ENCODE data around the gene TRIM71.

TRIM71 gene

GRCh38 chr3:32866533-32866932 lies 48.7 kb downstream of the TRIM71 start:
- no peak for DNase-seq (ENCODE audit: low spot score)

GRCh38 chr3:32867954-32868353 lies 50.2 kb downstream of the TRIM71 start:
- DNase-seq (ENCODE audit: low spot score) = no peak

GRCh38 chr3:32868719-32869512 lies 51.1 kb downstream of the TRIM71 start:
- DNase-seq (ENCODE audit: low spot score) = no peak

GRCh38 chr3:32869513-32870047 lies 51.8 kb downstream of the TRIM71 start:
- no peak for DNase-seq (ENCODE audit: low spot score)

GRCh38 chr3:32870373-32871095 lies 52.7 kb downstream of the TRIM71 start:
- no peak for DNase-seq (ENCODE audit: low spot score)

DNA sequence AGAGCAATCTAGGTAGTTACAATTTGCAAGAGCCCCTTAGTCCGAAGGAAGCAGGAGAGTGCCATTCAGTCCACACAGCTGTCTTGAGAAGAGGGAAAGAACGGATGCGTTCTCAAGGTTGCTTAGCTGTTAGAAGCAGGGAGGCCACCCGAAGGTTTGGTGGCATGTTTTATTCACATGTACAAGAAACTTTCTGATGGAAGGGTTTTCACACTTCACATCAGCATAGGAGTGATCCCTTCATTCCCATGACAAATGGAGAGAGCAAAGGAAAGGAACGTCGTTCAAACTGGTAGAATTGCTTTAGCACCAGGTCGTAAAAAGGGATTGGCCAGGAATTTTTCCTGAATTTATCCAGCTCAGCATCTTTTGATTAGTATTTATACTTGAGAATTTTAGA lies 53.5 kb downstream of the TRIM71 start:
- DNase-seq (ENCODE audit: low spot score) = no peak

- no peak for DNase-seq (ENCODE audit: low spot score)
Measured at GRCh38 chr3:32872487-32873382, 54.9 kb downstream of the TRIM71 start.

DNA sequence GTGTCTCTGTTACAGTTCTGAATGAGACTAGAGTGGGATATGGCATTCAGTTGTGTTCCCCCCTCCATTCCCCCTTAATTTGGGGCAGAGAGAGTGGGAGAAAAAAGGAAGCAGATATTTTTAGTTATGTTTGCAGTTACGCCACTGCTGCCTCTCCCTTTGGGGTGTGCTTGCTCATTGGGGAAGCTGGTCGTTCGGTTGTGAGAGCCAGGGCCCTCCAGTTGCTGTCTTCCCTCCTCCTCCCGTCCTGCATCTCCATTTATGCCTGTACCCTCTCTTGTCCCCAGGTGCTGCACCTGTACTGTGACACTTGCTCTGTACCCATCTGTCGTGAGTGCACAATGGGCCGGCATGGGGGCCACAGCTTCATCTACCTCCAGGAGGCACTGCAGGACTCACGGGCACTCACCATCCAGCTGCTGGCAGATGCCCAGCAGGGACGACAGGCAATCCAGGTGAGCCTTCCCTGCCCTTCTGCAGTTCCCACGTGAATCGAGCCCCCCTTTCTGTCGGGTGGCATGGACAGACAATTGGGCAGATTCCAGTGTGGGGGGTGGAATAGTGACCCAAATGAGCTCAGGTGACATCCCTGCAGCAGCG lies 55.8 kb downstream of the TRIM71 start:
- no peak for DNase-seq (ENCODE audit: low spot score)

DNA sequence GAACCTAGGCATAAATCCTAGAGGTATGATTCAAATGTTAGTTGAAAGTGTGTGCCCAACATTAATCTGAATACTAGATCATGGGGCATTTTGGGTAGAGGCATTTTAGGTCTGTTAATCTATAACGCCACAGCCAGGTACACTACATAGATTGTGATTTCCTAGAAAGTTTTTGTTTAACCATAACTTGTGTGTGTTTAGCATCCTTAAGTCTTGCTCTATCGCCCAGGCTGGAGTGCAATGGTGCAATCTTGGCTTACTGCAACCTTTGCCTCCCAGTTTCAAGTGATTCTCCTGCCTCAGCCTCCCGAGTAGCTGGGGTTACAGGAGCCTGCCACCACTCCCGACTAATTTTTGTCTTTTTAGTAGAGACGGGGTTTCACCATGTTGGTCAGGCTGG lies 59.1 kb downstream of the TRIM71 start:
- no peak for DNase-seq (ENCODE audit: low spot score)

DNA sequence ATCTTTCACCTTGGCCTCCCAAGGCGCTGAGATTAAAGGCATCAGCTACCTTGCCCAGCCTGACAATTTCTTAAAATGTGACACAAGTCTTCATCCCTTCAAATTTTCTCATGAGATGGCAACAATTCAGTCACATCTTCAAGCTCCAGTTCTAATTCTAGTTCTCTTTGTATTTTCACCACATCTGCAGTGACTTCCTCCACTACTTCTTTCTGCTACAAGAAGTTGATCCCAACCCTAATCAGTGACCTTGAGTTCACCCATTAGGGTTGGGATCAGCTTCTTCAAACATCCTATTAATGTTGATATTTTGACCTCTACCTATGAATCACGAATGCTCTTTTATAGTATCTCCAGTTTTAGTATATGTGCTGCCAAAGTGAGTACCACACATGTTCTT lies 59.8 kb downstream of the TRIM71 start:
- DNase-seq (ENCODE audit: low spot score) = no peak

DNA sequence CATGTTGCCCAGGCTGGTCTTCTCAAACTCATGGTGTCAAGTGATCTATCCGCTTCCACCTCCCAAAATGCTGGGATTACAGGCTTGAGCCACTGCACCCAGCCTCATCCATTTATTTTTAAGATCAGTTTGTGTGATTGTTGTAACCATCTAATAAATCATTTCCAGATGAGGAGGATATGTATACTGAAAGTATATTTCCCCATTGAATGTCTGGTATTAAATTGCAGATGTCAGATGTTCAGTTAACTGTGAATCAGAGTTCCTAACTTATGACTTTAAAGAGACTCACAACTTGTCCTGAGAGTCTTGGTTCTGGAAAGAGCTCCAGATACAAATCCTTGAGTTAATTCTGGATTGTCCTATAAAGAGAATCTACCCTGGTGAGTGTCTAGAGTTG lies 62.4 kb downstream of the TRIM71 start:
- DNase-seq (ENCODE audit: low spot score) = no peak

DNA sequence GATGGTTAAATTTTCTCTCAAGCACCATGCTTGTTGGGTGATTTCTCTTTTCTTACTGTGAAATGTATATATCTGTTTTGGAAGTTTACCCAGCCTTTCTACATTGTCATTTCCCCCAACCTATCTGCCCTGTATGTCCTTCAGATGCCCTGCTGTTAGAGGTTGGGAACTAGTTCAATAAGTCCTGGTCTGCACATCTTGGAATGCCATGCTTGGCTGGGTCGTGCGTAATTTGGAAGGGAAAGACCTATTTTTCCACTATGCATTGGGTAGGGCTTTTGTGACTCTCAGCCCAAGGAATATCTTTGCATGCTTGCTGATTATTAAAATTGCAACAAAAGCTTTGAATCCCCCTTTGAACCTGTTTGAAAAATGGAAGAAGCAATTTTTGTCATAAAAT lies 63.8 kb downstream of the TRIM71 start:
- DNase-seq (ENCODE audit: low spot score) = no peak

DNA sequence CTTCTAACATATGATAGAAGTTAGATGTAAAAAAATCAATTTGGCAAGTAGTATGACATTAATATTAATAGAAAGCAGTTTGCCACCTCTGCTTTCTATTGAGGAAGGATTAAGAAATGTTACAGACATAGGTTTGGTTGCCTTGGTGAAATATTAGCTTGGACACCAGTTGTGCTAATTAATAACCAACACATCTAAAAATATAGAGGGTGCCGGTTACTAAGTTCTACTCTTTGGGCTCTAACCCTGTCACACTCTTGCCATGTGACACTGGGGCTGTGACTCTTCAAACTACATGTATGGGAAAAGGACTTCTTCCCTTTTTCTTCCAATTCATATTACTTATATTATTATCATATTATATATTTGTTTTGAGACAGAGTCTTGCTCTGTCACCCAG lies 64.4 kb downstream of the TRIM71 start:
- DNase-seq (ENCODE audit: low spot score) = no peak

DNA sequence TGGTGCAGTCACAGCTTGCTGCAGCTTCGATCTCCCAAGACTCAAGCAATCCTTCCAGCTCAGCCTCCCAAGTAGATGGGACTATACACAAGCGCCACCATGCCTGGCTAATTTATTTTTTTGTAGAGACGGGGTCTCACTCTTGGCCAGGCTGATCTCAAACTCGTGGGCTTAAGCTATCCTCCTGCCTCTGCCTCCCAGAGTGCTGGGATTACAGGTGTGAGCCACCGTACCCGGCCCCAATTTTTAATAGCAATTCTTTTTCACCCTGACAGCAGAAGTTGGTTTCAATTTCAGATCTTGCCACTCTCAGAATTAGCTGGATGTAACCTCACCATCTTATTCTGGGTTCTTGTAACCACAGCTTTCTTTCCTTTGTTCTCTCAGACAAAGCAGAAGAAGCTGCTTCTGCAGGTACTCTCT lies 64.8 kb downstream of the TRIM71 start:
- no peak for DNase-seq (ENCODE audit: low spot score)

GRCh38 chr3:32883817-32884216 lies 66.0 kb downstream of the TRIM71 start:
- no peak for DNase-seq (ENCODE audit: low spot score)

- DNase-seq (ENCODE audit: low spot score) = no peak
Measured at GRCh38 chr3:32884591-32884990, 66.8 kb downstream of the TRIM71 start.

DNA sequence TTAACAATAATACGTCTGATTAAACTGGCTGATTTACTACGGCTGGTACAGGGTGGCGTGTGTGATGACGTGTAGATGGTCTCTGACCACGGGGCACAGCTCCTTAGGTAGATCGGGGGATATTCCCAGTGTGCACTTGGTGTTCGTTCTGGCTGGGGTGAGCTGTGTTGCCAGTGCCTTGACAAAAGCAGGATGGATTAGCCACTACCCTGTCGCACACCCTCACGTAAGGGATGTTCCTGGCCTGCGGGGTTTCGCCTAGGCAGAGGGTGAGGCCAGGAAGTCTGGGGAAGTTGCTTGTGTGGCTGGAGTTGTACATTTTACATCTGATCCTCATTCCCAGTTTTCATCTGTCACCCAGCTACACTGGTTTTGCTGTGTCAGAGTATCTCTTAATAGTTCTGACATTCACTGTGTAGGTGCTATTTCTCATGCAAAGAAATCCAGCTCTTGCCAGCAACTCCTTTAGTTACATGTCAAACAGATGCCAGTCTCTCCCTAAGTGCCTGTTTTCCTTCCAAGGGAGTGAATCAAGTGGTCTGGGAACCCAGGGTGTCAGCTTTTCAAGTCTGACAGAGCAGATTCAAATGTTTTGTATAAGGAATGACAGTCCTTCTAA lies 67.6 kb downstream of the TRIM71 start:
- no peak for DNase-seq (ENCODE audit: low spot score)

DNA sequence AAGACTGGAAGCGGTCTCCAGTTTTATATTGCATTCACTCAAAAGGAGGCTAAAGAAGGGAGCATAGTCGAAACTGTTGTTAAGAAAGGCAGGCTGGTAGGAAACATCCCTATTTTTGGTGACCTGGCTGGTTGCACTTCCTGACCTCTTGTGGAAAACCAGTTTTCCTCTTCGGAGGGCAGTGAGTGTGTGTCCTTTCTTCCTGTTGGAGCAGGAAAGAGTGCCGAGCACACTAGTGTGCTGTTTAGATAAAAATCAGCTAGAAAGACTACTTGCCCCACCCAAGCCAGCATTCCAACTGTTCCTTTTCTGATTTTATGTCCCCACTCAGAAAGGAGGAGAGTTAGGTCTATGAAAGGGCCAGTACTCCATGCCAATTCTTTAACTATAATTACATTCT lies 68.5 kb downstream of the TRIM71 start:
- DNase-seq (ENCODE audit: low spot score) = no peak

DNA sequence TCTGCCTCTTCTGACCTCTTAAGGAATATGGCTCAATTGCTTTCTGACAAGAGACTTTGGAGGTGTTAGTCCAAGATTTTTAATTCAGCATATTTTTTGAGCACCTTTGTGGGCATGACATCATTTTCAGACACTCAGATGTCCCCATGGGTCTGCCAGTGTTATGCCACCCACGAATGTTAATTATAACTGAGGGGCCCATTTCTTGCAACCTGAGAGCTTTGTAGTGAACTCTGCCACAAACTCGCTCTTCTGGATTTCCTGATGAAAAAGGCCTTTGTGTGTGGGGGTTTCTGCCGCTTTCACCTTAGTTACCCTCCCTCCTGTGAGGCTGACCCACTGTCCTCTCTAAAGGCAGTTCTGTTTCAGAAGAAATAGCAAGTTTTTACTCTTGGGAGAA lies 69.1 kb downstream of the TRIM71 start:
- no peak for DNase-seq (ENCODE audit: low spot score)

GRCh38 chr3:32888739-32889138 lies 70.9 kb downstream of the TRIM71 start:
- no peak for DNase-seq (ENCODE audit: low spot score)
